Natural killer cell (primary cell): Measurements from ENCODE around the gene ZNF579. TPM values are rescaled to one million over a fixed set of nuclear protein-coding genes. Genes with fewer than 3 reads are reported as not detected.

Experiments used
- ATAC-seq, 3 donors: fragments of 150-1000 bp in 2 of 3; fragments of 200-7000 bp in 1 of 3; cut with Tn5 transposase; 1 replicate in 1 of 3; 2 replicates in 2 of 3; pipeline ENCODE4 v1.10.0; 2021; ENCODE audit warnings: mild to moderate bottlenecking in 2 of 3, moderate library complexity in 2 of 3
- DNase-seq, 2 donors: peaks; one replicate each; pipeline versions ENCODE4 v3.0.0 to v3.0.0-alpha.2; 2013 to 2021; ENCODE audit warnings: mixed read lengths in 1 of 2
- H3K27ac ChIP-seq: one replicate; pipeline ENCODE4 v1.5.1; 2013; ENCODE audit warnings: mild to moderate bottlenecking, low read length
- H3K27me3 ChIP-seq: one replicate; pipeline ENCODE4 v1.6.1; 2013; ENCODE audit warnings: low read length; ENCODE audit not compliant: control insufficient read depth, insufficient read depth
- H3K36me3 ChIP-seq: one replicate; pipeline ENCODE4 v1.6.1; 2013; ENCODE audit warnings: low read length; ENCODE audit not compliant: control insufficient read depth, insufficient read depth
- H3K4me1 ChIP-seq: one replicate; pipeline ENCODE4 v1.6.1; 2013; ENCODE audit warnings: low read length; ENCODE audit not compliant: control insufficient read depth, insufficient read depth
- H3K4me3 ChIP-seq: one replicate; pipeline ENCODE4 v1.5.1; 2013; ENCODE audit warnings: low read length
- H3K9me3 ChIP-seq: one replicate; pipeline ENCODE4 v1.6.1; 2013; ENCODE audit warnings: low read length; ENCODE audit not compliant: control insufficient read depth, insufficient read depth
- H3K27ac Mint-ChIP-seq, 2 donors: one replicate each; pipeline ENCODE4 v1.8.0; 2022; ENCODE audit warnings: mild to moderate bottlenecking in 2 of 2, mixed read lengths in 2 of 2, moderate library complexity in 1 of 2
- H3K27me3 Mint-ChIP-seq, 2 donors: one replicate each; pipeline ENCODE4 v1.8.0; 2022; ENCODE audit warnings: low read depth in 2 of 2, mixed read lengths in 2 of 2
- H3K36me3 Mint-ChIP-seq: one replicate; pipeline ENCODE4 v1.8.0; 2022; ENCODE audit warnings: mixed read lengths
- H3K4me1 Mint-ChIP-seq, 2 donors: one replicate each; pipeline ENCODE4 v1.8.0; 2022; ENCODE audit warnings: mixed read lengths in 2 of 2
- H3K4me3 Mint-ChIP-seq: one replicate; pipeline ENCODE4 v1.8.0; 2022; ENCODE audit warnings: mild to moderate bottlenecking, moderate library complexity, mixed read lengths
- H3K9me3 Mint-ChIP-seq, 2 donors: one replicate each; pipeline ENCODE4 v1.8.0; 2022; ENCODE audit warnings: mixed read lengths in 2 of 2
- CTCF ChIP-seq: fragments of 200-600 bp; IDR thresholded peaks from one replicate; pipeline ENCODE4 v1.8.0; 2022; ENCODE audit warnings: antibody characterized with exemption
- WGBS: methylation state at CpG from one replicate; pipeline ENCODE4 v1.1.7; 2013; ENCODE audit warnings: missing lambda C conversion rate; ENCODE audit not compliant: insufficient coverage; 5-methylcytosine and 5-hydroxymethylcytosine counted together
- intact Hi-C: fragments of 100-400 bp; cut with micrococcal nuclease; formaldehyde crosslinking; loops from one replicate; pipeline ENCODE4 v1.14.2; 2022
- total RNA-seq, 4 donors: library from RNA; stranded (reverse); fragments of 120-200 nt in 1 of 4; gene quantifications; one replicate each; pipeline versions ENCODE4 v1.2.3 to v1.2.4, GENCODE V29; 2013 to 2022

ZNF579 gene
- total RNA-seq, 3 donors from 2014 or later (not counting 1 experiment from before 2014, with no cell fraction given), result 8.3 to 11.2 (median 9.5) TPM

- Mint-ChIP-seq H3K4me1 (no peaks in the 10 kb centered on the region), H3K4me3 (no peak overlapping the region), H3K27ac (no peak overlapping the region), H3K36me3 (no peaks in the 10 kb centered on the region), H3K27me3 (peaks cover 10 to 12% of the 10 kb centered on the region in 2 donors), H3K9me3 (no peaks in the 10 kb centered on the region)
- H3K4me1 ChIP-seq, result no peaks in the 10 kb centered on the region
- intact Hi-C loops, result no loop called here
- 82% methylated on average over 8 of the region's 8 CpGs for WGBS
- no peaks in the 10 kb centered on the region for H3K36me3 ChIP-seq
- H3K27ac ChIP-seq, result no peak overlapping the region
- DNase-seq (no peak), ATAC-seq (no peak)
- peaks cover 2% of the 10 kb centered on the region for H3K27me3 ChIP-seq
- no peak for TF ChIP-seq CTCF
- H3K9me3 ChIP-seq, result no peaks in the 10 kb centered on the region
- H3K4me3 ChIP-seq, result no peak overlapping the region
Observed at GRCh38 chr19:55554741-55555152, 25.9 kb downstream of the ZNF579 start.

GRCh38 chr19:55554302-55554701 lies 26.3 kb downstream of the ZNF579 start:
- Mint-ChIP-seq H3K36me3 (no peaks in the 10 kb centered on the region), H3K27me3 (peaks cover 12 to 13% of the 10 kb centered on the region in 2 donors)

GRCh38 chr19:55553217-55554182 lies 27.1 kb downstream of the ZNF579 start:
- Mint-ChIP-seq H3K27ac (no peak overlapping the region), H3K4me3 (no peak overlapping the region), H3K4me1 (no peaks in the 10 kb centered on the region), H3K27me3 (peaks cover 12 to 13% of the 10 kb centered on the region in 2 donors), H3K9me3 (no peaks in the 10 kb centered on the region), H3K36me3 (no peaks in the 10 kb centered on the region)
- ATAC-seq (no peak), DNase-seq (no peak)
- intact Hi-C loops, result no loop called here
- Histone ChIP-seq H3K27me3 (peaks cover 2% of the 10 kb centered on the region), H3K4me3 (no peak overlapping the region), H3K36me3 (no peaks in the 10 kb centered on the region), H3K9me3 (no peaks in the 10 kb centered on the region), H3K4me1 (no peaks in the 10 kb centered on the region), H3K27ac (no peak overlapping the region)
- no peak for TF ChIP-seq CTCF
- 80% methylated on average over 13 of the region's 13 CpGs for WGBS

More at GRCh38 chr19:55554302-55554701, 26.3 kb downstream of the ZNF579 start:
- DNase-seq (no peak), ATAC-seq (no peak)
- no peak overlapping the region for H3K27ac Mint-ChIP-seq
- no peaks in the 10 kb centered on the region for H3K4me1 Mint-ChIP-seq
- H3K9me3 ChIP-seq, result no peaks in the 10 kb centered on the region
- WGBS, result 94% methylated on average over 9 of the region's 9 CpGs
- H3K4me3 Mint-ChIP-seq, result no peak overlapping the region
- H3K9me3 Mint-ChIP-seq, result no peaks in the 10 kb centered on the region
- no peak for TF ChIP-seq CTCF
- H3K27ac ChIP-seq, result no peak overlapping the region
- no peaks in the 10 kb centered on the region for H3K4me1 ChIP-seq
- H3K27me3 ChIP-seq, result peaks cover 2% of the 10 kb centered on the region
- H3K36me3 ChIP-seq, result no peaks in the 10 kb centered on the region
- intact Hi-C loops, result no loop called here
- H3K4me3 ChIP-seq, result no peak overlapping the region
